SHP77 treated with DMSO at 0.1 percent for 48 hours (cell line): Measurements from ENCODE around the gene FANCC.

Experiments used
- DNase-seq: peaks from one replicate; lab custom pipeline; 2025; lab: John Stamatoyannopoulos, UW

The FANCC gene

GRCh38 chr9:95317119-95317892, at the start of gene FANCC:
FANCC (minus strand) TSS chr9:95317709; CDS start chr9:95249291, 68,418 bp downstream.
- DNase-seq = peak; percentile 75

- DNase-seq = no peak
Measured at GRCh38 chr9:95366731-95367325, 49.3 kb upstream of the FANCC start.

GRCh38 chr9:95365766-95366165, 48.3 kb upstream of the FANCC start:
- no peak for DNase-seq

GRCh38 chr9:95363051-95363841, 45.7 kb upstream of the FANCC start:
- no peak for DNase-seq

GRCh38 chr9:95360866-95361265, 43.4 kb upstream of the FANCC start:
- DNase-seq = no peak

- DNase-seq = no peak
Measured at GRCh38 chr9:95357316-95357715, 39.8 kb upstream of the FANCC start.

- no peak for DNase-seq
Measured at GRCh38 chr9:95355500-95355899, 38.0 kb upstream of the FANCC start.

- DNase-seq = no peak
Measured at GRCh38 chr9:95351051-95351450, 33.5 kb upstream of the FANCC start.

- DNase-seq = no peak
Measured at GRCh38 chr9:95350266-95350665, 32.8 kb upstream of the FANCC start.

- no peak for DNase-seq
Measured at GRCh38 chr9:95349091-95350038, 31.9 kb upstream of the FANCC start.

- no peak for DNase-seq
Measured at GRCh38 chr9:95346021-95346420, 28.5 kb upstream of the FANCC start.

GRCh38 chr9:95344735-95345325, 27.3 kb upstream of the FANCC start:
- DNase-seq = no peak

- DNase-seq = no peak
Measured at GRCh38 chr9:95343725-95344287, 26.3 kb upstream of the FANCC start.

GRCh38 chr9:95342571-95342970, 25.1 kb upstream of the FANCC start:
- no peak for DNase-seq

GRCh38 chr9:95341293-95341962, 23.9 kb upstream of the FANCC start:
- DNase-seq = no peak

- no peak for DNase-seq
Measured at GRCh38 chr9:95338243-95338642, 20.7 kb upstream of the FANCC start.

GRCh38 chr9:95336281-95336680, 18.8 kb upstream of the FANCC start:
- peak; percentile 7 for DNase-seq

- DNase-seq = no peak
Measured at GRCh38 chr9:95333426-95333825, 15.9 kb upstream of the FANCC start.

- no peak for DNase-seq
Measured at GRCh38 chr9:95332860-95333259, 15.4 kb upstream of the FANCC start.

GRCh38 chr9:95330720-95331404, 13.4 kb upstream of the FANCC start:
- no peak for DNase-seq
